TTC549 (cell line): ENCODE measurements around the gene RNF44.
"Not testable (repeated sequence)": the region's sequence is repeated elsewhere in the genome, so short reads cannot be mapped to it uniquely, and the experiment has no call there.

Experiments used
- FAIRE-seq: peaks from 2 replicates; lab custom pipeline; 2012; peaks lifted over from hg19 to GRCh38; lab: Jason Lieb, UNC

RNF44 gene

DNA sequence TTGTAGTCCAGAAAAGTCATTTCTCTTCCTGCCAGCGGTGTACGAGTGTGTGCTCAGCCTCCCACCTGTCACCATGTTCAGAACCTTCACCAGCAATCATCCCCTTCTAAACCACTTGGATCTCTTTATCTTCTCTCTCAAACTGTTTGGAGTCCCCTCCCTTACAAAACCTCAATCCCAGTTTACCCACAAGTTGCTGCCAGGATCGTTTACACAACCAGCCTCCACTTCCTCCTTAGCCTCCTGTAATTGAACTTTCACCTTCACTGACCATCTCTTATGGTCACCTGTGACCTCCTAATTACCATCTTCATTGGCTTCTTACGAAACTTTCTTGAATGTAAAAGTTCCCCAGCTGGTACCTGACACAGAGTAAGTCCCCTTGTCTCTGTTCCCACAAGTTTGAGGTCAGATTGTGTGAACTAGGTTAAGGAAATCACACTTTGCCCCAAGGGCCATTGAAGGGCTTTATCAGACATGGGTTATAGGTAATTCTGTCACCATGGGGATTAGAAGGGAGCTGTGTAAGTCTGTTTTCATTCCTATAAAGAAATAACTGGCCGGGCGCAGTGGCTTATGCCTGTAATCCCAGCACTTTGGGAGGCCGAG is 20.0 kb downstream of the RNF44 start:
- FAIRE-seq: no peak

- FAIRE-seq: no peak
Measured at GRCh38 chr5:176515396-176515795, 21.8 kb downstream of the RNF44 start.

DNA sequence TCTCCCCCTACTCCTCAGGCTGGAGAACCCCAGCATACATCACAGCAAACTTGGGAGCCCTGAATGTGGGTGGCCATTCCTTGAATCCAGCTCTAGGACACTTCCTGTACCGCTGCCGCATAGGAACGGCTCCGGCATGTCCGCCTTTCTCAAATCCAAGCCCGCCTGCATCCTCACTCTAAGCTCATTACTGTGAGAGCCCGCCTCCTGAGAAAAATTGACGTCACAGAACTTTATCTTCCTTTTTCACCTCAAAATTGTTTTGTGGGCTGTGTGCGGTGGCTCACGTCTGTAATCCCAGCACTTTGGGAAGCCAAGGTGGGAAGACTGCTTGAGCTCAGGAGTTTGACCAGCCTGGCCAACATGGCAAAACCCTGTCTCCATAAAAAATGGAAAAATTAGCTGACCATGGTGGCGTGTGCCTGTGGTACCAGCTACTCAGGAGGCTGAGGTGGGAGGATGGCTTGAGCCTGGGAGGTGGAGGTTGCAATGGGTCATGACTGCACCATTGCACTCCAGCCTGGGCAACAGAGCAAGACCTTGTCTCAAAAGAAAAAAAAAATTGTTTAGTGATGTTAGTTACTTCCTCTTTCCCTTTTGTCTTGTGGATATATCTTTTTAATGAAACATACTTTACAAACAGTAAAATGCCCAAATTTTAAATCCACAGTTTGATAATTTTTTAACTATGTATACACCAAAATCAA is 22.8 kb downstream of the RNF44 start:
- no peak for FAIRE-seq

DNA sequence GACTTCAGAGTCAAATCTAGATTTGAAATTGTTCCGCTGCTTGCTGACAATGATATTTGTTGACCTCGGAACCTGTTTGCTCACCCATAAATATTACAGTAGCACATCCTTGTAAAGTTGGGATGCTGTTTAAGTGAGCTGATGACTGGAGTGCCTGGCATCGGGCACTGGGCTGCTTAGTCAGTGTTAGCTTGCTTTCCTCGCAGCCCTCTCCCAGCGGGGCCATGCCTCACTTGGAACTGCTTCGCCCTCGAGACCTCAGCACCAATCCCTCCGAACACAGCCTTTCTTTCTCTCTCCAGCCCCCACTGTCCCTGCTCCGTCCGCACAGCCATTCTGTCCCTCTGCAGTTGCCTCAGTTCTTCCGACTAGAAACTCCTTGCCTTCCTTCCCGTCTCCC is 23.4 kb downstream of the RNF44 start:
- no peak for FAIRE-seq

DNA sequence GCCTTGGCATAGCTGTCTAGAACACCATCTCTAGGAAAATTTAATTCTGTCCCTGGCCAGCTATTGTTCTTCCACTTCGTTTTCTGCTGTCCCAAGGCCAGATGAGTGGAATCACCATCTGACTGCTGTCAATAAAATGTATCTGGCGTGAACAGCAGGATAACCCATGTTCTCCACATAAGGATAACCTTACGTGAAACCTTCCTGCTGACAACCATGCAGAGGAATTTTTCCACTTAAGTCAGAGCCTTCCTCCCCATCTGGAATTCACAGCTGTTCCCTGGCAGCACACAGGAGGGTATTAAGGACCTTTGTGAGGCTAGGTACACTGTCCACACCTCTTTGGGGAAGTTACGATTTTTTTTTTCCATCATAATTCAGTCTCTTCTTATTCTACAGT is 28.6 kb downstream of the RNF44 start:
- FAIRE-seq: no peak

GRCh38 chr5:176507911-176508310 is 29.3 kb downstream of the RNF44 start:
- no peak for FAIRE-seq

DNA sequence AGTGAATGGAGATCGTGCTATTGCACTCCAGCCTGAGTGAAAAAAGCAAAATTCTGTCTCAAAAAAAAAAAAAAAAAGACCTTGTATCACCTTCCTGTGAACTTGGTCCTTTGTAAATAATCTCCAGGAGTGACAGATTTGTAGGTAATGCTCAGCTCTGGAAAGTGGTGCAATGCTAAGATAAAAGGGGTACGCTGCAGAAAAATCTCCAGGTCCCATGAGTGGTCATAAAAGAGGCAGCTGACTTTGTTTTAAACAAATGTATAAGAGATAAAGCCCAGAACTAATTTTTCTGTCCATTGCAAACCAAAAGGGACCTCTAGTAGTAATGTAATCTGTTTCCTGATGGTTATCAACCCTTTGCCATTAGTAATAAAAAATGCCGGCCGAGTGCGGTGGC is 33.7 kb downstream of the RNF44 start:
- no peak for FAIRE-seq

DNA sequence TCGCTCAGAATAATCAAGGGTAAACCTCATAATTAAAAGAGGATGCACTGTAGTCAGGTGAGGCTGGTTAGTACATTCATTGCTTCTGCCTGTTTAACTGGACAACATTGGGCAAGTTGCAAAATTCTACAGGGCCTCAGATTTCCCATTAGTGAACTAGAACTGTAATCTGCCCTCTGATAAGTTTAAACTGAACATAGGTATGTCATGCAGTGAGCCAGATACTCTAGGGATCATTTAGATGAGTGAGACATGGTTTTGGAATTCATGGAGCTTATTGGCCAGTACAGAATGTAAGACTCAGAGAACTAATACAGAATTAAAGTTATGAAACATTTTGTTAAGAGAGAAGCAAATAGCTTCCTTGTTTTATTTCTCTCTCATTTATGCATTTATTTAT is 35.9 kb downstream of the RNF44 start:
- FAIRE-seq: no peak

GRCh38 chr5:176500511-176500910 is 36.7 kb downstream of the RNF44 start:
- FAIRE-seq: no peak

- FAIRE-seq: no peak
Measured at GRCh38 chr5:176499273-176499672, 37.9 kb downstream of the RNF44 start.

- FAIRE-seq: no peak
Measured at GRCh38 chr5:176497852-176498251, 39.4 kb downstream of the RNF44 start.

DNA sequence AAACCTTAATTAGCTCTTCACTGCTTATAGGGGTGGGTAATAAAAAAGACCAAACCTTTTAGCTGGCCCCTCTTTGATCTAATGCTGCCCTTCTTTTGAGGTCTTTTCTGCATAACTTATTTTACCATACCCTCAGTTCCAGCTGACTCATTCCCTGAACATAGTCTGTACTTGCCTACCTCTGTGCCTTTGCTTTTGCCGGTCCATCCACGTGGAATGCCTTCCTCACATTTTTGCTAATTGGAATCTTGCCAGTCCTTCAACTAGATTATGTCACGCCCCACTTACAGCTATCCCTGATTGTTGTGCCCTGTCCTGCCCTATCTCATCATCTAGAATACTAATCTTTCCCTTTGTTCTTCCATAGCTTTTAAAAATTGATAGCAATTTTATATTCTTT is 44.8 kb downstream of the RNF44 start:
- no peak for FAIRE-seq

DNA sequence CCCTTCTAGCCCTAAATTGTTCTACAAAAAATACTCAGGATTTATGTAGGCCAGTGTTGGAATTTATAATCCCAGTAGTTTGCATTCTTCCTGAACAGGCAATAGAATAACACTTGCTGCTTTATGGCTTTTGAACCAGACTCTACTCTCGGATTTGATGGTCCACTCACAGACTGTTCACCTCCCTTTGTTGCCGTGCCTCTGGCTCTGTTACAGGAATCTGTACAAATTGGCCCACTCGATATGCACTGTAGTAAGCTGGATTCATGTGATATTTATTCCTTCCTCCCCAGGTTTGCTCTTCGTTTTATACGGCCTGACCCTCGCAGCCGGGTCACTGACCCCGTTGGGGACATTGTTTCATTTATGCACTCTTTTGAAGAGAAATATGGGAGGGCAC is 45.3 kb downstream of the RNF44 start:
- FAIRE-seq: no peak

- no peak for FAIRE-seq
Measured at GRCh38 chr5:176491101-176491502, 46.1 kb downstream of the RNF44 start.

- no peak for FAIRE-seq
Measured at GRCh38 chr5:176490301-176490700, 46.9 kb downstream of the RNF44 start.

DNA sequence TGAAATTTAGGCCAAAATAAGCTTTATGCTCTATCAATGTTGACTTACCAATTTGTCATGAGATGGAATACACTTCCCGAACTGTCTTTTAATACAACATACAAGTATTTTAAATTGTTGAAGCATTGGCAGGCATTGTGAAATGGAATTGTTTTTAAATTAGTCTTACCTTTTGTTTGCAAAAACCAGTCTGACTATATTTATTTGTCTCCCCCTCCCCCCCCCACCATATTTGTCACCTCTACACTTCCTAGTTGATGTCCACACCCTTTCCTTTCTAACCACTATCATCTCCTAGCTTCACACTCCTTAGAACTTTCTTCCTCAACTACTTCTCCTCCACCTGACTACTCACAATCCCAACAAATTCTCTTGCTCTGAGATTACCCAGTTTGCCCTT is 48.1 kb downstream of the RNF44 start:
- no peak for FAIRE-seq

- not testable (repeated sequence) for FAIRE-seq
Measured at GRCh38 chr5:176487160-176487559, 50.0 kb downstream of the RNF44 start.

DNA sequence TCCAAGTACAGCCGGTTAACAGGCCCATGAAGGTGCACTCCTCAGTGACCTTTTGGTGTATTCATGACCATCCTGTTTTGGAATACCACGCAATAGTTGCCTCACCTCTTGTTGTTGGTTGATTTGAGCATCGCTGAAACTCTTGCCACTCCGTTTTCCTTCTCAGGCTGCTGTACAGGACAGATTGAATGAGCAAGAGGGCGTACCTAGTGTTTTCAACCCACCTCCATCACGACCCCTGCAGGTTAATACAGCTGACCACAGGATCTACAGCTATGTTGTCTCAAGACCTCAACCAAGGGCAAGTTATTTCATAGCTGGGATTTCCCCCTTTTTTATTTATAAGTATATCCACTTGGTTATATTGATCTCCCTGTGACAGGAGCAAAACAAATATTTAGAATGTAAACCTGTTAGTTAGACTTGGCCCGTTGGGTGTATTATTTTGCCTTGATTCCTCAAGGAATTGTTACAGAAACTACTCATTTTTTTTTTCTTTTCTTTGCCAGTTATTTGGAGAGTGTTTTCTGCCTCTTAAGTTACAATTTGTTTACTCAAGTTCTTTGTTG is 50.9 kb downstream of the RNF44 start:
- no peak for FAIRE-seq

GRCh38 chr5:176485176-176485575 is 52.0 kb downstream of the RNF44 start:
- FAIRE-seq: no peak

- FAIRE-seq: no peak
Measured at GRCh38 chr5:176481711-176482110, 55.5 kb downstream of the RNF44 start.
